22Rv1 (cell line): ENCODE measurements around the gene MAP2K3.
"Not testable (repeated sequence)": the region's sequence is repeated elsewhere in the genome, so short reads cannot be mapped to it uniquely, and the experiment has no call there.

Experiments used
- CTCF ChIP-seq: fragments of 450-650 bp; IDR thresholded peaks from 2 replicates; pipeline ENCODE4 v1.5.1; 2017; ENCODE audit warnings: mild to moderate bottlenecking
- ZFX ChIP-seq: fragments of 450-650 bp; IDR thresholded peaks from 2 replicates; pipeline ENCODE4 v1.6.1; 2017; ENCODE audit warnings: antibody characterized with exemption, borderline replicate concordance

DNA sequence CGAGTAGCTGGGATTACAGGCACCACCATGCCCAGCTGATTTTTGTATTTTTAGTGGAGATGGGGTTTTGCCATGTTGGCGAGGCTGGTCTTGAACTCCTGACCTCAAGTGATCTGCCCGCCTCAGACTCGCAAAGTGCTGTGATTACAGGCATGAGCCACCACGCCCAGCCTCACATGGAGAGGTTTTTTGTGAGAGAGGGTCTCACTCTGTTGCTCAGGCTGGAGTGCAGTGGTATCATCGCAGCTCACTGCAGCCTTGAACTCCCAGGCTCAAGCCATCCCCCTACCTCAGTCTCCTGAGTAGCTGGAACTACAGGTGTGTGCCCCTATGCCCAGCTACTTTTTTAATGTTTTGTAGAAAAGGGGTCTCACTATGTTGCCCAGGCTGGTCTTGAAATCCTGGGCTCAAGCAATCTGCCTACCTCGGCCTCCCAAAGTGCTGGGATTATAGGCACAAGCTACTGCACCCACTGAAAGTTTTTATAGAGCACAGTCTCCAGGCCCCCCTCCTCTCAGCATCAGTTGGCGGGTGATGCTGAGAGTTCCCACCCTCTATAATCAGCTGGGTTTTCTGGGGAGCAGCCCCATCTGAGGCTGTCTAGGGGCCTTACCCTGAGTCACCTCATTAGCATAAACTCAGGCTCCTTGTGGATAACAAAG lies 22.2 kb downstream of the MAP2K3 start:
- TF ChIP-seq CTCF, ZFX: not testable (repeated sequence)
